ENCODE data around the gene CHRM3.

The CHRM3 gene

GRCh38 chr1:239421811-239422210 lies 35.4 kb downstream of the CHRM3 start:
- no peak for DNase-seq (ENCODE audit: low spot score)
- in situ Hi-C loops (cut with MboI; ENCODE audit: low sequenced_read_pairs, unreplicated experiment), result loop anchor here (25.0 kb wide), 1 partner anchor 465 kb away; no protein-coding TSS in a partner anchor
- no peak for TF ChIP-seq CTCF (IDR thresholded peaks at IDR 0.05; ENCODE audit: borderline replicate concordance, control extremely low read depth, extremely low read depth, insufficient read depth, missing control alignments)

- no peak for TF ChIP-seq CTCF (IDR thresholded peaks at IDR 0.05; ENCODE audit: borderline replicate concordance, control extremely low read depth, extremely low read depth, insufficient read depth, missing control alignments)
- no peak for DNase-seq (ENCODE audit: low spot score)
- in situ Hi-C loops (cut with MboI; ENCODE audit: low sequenced_read_pairs, unreplicated experiment), result loop anchor here (25.0 kb wide), 1 partner anchor 464 kb away; no protein-coding TSS in a partner anchor
Observed at GRCh38 chr1:239422818-239423217, 36.5 kb downstream of the CHRM3 start.

GRCh38 chr1:239426821-239427475 lies 40.6 kb downstream of the CHRM3 start:
- DNase-seq (ENCODE audit: low spot score), result no peak
- no peak for TF ChIP-seq CTCF (IDR thresholded peaks at IDR 0.05; ENCODE audit: borderline replicate concordance, control extremely low read depth, extremely low read depth, insufficient read depth, missing control alignments)
- in situ Hi-C loops (cut with MboI; ENCODE audit: low sequenced_read_pairs, unreplicated experiment), result no loop called here

- no peak for DNase-seq (ENCODE audit: low spot score)
- in situ Hi-C loops (cut with MboI; ENCODE audit: low sequenced_read_pairs, unreplicated experiment), result no loop called here
- no peak for TF ChIP-seq CTCF (IDR thresholded peaks at IDR 0.05; ENCODE audit: borderline replicate concordance, control extremely low read depth, extremely low read depth, insufficient read depth, missing control alignments)
Observed at GRCh38 chr1:239427712-239428111, 41.3 kb downstream of the CHRM3 start.

- no peak for DNase-seq (ENCODE audit: low spot score)
- in situ Hi-C loops (cut with MboI; ENCODE audit: low sequenced_read_pairs, unreplicated experiment), result no loop called here
- TF ChIP-seq CTCF (IDR thresholded peaks at IDR 0.05; ENCODE audit: borderline replicate concordance, control extremely low read depth, extremely low read depth, insufficient read depth, missing control alignments), result no peak
Observed at GRCh38 chr1:239428120-239428710, 41.8 kb downstream of the CHRM3 start.

- in situ Hi-C loops (cut with MboI; ENCODE audit: low sequenced_read_pairs, unreplicated experiment), result no loop called here
- DNase-seq (ENCODE audit: low spot score), result no peak
- no peak for TF ChIP-seq CTCF (IDR thresholded peaks at IDR 0.05; ENCODE audit: borderline replicate concordance, control extremely low read depth, extremely low read depth, insufficient read depth, missing control alignments)
Observed at GRCh38 chr1:239429163-239429562, 42.8 kb downstream of the CHRM3 start.
